Activated CD8-positive, alpha-beta memory T cell treated with anti-CD3 and anti-CD28 coated beads, Interleukin-2, amount 50 U/mL, for 24 hours (primary cell): ENCODE data around the gene FOXE3.

Experiments
- DNase-seq: peaks from one replicate; pipeline ENCODE4 v3.0.0-alpha.2; 2020; ENCODE audit errors: extremely low read depth

FOXE3 gene

DNA sequence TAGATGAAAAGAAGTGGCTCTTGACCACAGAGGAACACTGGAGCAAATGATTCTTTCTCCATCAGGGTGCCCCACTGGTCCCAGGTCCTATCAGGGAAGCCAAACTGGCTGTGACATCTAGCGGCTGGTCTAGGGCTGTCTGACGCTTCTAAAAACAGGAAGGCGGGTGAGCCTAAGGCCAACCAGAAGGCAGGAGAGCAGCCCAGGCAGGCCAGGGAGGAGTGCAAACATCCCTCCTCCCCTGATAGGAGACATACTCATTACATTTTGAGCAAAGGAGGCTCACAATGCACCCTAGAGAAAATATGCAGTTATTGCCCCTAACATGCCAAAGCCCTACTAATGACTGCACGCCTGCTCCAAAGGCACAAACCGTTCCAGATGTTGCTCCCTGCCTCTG is 10.4 kb upstream of the FOXE3 start:
- DNase-seq: no peak

DNA sequence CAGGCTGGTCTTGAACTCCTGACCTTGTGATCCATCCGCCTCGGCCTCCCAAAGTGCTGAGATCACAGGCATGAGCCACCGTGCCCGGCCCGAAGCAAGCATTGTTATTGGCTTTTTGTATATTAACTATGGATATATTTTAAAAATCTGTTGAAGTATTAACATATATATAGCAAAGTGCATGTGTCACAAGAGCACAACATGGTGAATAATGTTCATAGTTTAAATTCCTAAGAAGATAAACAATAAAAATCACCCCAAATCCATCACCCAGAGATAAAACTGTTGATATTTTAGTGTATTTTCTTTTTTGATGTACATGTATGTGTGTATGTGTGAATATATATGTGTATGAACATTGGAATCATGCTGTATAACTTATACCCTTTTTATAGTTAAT is 9.1 kb upstream of the FOXE3 start:
- DNase-seq: no peak

DNA sequence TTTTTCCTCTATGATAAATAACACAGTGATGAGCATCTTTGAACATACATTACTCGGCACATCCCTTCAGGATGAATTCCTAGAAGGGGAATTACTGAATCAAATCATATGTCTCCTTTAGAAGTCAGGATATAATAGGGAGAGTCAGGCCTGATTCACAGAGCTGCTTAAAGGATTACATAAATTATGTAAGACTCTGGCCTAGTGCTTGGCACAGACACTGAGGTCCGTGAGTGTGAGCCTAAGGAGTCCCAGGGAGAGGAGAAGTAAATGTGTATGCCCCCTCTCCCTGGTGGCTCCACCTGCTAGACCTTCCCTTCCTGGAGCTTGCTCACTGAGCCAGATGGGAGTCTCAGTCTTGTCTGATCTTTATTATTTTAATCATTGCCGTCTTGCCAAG is 8.6 kb upstream of the FOXE3 start:
- no peak for DNase-seq

DNA sequence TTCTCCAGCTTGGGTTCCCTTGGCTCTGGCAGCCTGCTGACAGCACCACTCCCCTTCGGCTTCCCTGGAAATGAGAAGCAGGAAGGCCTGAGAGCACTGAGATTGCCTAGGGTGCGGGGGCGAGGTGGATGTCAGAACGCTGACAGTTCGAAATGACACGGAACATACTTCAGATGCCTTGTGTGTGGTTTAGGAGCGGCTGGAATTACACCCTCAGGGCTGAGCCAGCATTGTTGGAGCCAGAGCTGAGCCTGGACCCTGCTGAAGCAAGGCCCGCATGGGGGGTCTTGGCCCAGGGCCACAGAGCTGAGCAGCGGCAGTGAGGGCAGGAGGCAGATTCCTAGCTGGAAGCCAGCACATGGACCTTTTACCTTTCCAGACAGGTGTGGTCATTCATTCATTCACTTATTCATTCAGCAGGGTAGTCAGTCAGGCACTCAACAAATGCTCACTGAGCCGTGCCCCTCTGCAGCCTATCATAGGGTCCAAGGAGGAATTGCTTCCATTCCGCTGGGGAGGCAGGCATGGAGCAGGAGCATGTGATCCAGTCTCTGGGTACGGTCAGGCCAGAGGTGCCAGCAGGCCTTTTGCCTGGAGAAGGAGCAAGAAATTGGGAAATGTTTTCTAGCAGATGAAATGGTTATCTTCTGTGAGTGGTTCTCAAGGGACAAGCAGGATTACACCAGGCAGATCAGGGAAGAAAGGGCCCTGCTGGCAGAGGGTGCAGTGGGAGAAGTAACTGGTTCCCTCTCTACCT is 6.6 kb upstream of the FOXE3 start:
- DNase-seq: no peak

DNA sequence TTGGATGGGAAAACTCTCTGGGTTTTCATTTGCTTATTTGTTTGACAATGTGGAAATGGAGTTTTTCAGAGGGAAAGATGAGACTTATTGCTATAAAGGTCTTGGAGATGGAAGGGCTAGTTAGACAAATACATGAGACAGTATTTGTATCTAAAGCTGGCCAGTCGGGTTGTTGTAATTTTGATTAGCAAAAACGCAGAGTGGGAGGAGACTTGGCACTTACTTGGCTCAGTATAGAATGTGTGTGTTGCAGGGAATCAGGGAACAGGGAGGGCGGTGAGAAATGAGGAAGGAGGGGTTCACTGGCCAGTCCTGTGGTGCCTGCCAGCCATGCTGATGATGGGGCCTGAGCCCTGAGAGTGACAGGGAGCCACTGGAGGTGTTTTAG is 6.0 kb upstream of the FOXE3 start:
- DNase-seq: no peak

DNA sequence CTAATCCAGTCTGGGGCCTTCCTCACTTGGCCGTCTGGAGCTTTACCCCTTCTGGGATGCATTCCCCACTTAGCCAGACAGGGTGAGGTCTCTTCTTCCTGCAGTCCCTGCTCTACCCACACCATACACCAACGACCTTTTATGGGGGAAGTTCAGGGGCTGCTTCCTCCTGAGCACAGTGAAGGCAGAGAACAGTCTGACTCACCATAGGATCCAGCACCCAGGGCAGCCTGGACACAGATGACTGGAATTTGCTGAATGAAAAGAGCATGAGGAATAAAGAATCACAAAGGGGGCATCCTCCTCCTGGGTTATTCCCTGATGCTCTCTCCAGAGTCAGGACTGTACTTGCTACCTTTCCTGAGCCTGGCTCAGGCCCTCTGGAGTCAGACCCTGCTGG is 4.6 kb upstream of the FOXE3 start:
- no peak for DNase-seq

DNA sequence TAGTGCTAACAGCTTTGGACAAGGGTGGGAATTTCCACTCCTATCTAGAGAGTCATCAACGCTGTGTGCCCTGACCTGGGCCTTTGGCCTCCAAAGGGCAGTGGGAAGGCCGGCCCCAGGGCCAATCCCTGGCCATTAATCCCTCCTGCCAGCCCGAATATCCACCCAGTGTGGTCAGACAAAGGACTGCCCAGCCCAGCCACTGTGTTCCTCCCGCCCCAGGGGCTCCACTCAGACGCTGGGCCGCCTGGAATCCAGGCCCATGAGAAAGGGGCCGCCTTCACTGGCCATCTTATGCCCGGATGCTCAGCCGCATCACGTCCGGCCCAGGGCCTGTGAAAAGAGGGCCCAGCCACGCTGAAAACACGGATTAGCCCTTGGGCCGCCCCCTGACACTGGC is 3.6 kb upstream of the FOXE3 start:
- DNase-seq: no peak

DNA sequence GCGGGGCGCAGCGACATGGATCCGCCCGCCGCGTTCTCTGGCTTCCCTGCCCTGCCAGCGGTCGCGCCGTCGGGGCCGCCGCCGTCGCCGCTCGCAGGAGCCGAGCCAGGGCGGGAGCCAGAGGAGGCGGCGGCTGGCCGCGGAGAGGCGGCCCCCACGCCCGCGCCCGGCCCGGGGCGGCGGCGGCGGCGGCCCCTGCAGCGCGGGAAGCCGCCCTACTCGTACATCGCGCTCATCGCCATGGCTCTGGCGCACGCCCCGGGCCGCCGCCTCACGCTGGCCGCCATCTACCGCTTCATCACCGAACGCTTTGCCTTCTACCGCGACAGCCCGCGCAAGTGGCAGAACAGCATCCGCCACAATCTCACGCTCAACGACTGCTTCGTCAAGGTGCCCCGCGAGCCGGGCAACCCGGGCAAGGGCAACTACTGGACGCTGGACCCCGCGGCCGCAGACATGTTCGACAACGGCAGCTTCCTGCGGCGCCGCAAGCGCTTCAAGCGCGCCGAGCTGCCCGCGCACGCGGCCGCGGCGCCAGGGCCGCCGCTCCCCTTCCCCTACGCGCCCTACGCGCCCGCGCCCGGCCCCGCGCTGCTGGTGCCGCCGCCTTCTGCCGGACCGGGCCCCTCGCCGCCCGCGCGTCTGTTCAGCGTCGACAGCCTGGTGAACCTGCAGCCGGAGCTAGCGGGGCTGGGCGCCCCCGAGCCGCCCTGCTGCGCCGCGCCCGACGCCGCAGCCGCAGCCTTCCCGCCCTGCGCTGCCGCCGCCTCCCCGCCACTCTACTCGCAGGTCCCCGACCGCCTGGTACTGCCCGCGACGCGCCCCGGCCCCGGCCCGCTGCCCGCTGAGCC is 459 bp downstream of the FOXE3 start:
- DNase-seq: no peak

DNA sequence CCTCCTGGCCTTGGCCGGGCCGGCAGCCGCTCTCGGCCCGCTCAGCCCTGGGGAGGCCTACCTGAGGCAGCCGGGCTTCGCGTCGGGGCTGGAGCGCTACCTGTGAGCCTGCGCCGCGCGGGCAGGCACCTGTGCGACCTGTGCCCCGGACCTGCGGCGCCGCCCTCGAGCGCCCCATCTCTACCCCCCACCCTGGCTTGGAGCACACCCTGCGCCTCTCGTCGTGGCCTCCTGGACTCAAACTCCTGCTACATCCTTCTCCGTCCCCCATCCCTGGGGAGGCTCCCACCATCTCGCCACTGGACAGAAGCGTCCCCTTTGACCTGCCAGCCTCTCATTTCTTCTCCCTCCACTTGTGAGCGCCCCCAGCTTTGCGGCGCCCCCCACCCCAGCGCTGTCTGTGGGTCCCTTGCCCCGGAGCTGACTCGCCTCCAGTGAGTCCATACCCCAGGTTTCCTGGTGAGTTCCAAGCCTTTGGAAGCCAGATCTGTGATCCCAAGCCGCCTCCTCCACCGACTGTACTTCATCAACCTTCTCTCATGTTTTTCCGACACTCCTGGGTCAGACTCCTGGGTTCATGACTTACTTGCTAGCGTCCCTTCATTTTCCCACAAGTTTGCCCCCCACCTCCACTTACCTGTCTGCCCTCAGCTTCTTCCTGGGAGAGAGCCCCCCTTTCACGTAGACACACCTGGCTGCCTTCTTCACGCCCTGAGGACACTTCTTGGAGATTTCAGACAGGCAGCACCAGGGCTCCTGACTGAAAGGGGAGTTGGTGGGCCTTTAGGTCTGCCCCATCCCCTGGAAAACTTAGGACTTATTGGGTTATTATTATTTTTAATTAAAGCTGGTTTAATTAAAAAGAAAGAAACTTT is 1.3 kb downstream of the FOXE3 start:
- DNase-seq: no peak

DNA sequence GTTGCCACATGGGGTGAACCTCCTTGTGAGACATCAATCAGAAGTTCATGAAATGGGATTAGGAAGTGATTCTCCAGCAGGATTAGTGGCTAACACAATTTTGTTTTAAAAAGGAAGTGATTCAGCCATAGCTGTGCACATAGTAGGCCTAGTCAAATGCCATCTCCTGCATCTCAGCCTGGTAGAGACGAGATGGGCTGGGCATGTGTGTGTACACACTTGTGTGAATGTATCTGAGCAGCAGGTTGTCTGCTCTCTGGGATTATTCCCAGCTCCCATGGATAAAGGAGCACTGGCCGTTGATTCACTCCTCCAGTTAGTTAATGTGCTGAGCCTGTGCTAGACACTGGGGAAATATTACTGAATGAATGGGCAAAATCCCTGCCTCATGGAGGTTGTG is 2.0 kb downstream of the FOXE3 start:
- DNase-seq: no peak

DNA sequence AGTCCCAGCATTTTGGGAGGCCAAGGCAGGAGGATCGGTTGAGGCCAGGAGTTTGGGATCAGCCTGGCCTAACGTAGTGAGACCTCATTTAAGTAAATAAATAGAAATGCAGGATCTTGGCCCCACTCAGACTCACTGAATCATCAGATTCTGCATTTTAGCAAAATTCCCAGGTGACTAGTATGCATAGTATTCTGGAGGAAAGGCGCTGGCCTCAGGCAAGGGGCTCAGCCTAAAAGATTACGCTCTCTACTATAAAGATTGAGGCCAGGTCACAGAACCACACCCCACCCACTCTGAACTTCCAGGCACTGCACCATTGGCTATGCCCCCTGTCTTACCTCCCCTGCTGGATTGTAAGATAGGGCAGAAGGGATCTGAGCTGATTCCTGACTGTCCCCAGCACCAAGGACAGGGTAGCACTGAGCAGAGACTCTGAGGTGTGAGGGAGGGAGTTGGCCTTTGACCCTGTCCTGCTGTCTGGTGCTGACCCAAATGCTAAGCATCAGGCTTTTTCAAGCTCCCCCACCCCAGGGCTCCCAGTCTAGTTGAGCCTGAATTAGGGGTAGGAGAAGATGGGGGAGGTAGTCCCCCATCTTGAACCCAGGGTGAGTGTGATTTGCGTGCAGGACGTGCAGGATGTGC is 2.7 kb downstream of the FOXE3 start:
- DNase-seq: no peak

DNA sequence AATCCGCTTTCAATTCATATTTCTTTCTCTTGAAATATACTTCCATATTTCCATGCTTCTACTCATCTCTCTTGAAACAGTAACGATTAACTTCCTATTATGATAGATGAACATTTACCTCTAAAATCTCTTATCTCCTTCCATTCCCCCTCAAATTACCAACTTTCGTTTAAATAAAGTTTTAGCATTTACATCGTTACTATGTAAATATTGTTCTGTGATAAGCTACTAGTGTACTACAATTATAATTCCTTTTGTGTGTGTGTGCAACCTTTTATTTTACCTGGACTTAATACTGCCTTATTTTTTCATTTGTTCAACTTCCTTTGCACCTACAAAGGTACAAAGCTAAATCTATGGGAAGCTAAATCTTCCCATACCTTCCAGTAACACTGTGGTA is 4.5 kb downstream of the FOXE3 start:
- no peak for DNase-seq

DNA sequence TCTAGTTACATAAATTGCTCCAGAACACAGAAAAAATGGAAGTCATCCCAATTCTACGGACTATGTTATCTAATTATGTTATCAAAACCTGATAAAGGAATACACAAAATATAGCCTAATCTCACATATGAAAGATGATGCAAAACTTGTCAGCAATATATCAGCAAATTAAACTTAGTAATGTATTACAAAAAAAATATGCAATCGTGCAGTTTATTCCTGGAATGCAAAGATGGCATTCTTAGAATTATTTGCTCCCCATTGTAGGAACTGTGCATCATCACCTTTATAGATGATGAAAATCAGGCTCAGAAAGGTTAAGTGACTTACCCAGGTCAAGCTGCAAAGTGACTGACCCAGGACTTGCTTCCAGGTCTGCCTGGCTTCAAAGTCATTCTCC is 7.8 kb downstream of the FOXE3 start:
- no peak for DNase-seq

DNA sequence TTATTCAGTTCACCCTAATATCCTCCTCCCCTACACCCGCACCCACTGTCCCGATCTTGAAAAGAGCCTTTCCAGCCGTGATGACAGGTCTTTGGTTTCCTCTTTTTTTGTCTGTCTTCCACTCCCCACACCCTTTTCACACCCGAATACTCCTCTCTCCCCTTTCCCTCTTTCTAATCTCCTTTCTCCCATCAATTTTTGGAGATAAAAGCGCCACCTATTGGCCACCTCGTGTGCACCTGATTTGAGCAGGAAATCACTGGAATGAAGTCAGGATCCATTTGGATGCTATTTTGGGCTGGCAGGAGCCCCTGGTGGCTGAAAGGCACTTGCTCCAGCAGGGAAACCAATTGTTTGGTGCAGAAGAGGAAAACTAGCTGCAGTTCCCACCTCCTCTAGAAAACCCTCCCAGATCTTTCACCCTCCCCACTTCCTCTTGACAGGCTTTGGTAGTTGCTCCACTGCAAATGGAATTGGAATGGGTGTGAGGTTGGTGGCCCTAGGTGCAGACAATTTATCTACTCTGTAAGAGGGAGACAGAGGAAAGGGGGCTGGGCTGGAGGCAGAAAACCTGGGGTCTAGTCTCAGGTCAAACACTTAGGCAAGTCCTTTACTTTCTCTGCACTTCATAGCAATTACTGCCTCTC is 8.4 kb downstream of the FOXE3 start:
- no peak for DNase-seq

DNA sequence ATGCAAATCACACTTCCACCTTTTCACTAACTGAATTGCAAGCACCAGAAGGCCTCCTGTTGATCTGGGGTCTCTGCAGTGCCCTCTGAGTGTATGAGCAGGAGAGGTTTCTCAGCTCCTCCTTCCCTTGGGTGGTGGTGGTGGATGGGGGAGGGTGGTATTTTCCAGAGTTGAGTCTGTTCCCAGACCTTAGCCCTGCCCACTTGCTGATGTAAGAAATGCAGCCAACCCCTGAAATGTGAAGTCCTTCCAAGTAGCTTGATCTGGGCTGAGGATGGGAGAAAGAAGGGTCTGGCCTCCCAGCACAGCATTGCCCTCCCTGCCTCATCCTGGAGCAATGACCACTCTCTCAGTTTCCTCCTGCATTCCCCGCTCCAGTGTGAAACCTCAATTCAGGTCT is 15.4 kb downstream of the FOXE3 start:
- DNase-seq: no peak

DNA sequence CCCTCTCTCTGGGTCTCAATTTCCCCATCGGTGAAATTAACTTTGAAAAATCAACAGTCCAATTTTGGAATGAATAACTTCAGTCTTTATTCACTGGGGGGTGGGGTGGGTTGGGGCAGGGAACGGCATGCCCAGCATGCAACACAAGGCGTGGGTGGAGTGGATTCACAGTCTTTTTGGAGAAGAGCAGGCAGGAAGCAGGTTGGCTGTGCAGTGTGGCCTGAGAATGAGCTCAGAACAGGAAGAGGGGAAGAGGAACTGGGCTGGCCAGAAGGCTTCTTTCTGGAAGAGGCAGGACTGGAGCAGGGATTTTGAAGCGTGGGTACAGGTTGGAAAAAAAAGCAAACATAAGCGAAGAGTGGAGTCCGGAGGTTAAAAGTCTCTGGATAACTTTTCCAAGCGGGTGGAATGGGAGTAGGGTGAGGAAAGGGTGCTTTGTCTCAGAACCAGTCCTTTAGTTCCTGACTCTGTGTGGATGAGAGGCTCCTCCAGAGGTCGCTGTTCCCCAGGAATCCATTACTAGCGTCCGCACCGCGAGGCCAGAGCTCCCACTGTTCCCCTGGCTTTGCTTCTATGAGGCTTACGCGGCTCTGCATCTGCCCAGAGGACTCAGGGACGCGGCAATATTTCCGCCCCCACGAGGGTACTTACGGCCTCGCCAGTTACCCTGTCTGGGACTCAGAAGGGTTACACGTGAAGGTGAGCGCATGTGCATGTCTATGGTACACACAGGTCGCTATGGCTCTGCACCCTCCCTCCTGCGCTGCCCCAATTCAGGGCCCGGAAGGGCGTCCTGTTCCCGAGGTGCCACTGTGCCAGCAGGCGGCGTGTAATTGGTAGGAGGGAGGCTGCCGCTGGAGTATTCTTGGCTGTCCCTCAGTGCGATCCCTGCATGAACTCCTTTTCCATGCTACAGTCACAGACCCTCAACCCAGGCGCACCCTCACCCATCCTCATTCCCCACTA is 16.3 kb downstream of the FOXE3 start:
- peak; percentile 28 for DNase-seq

DNA sequence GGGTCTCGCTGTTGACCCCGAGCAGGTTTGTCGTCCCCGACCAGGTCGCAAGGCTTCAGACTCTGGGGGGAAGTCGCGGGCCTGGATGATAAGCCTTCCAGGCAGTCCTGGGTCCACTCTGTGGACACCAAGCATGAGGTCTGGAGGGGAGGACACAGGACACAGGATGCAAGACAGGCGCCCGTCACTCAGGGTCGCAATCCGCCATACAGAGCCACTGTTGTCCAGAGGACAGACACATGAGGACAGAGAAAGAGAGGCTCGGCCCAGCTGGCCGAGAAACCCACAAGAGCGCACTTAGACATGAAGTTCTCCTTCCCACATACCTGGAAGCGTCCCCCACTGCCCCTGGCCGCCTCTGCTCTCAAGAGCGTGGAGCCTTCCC is 16.9 kb downstream of the FOXE3 start:
- DNase-seq: no peak

DNA sequence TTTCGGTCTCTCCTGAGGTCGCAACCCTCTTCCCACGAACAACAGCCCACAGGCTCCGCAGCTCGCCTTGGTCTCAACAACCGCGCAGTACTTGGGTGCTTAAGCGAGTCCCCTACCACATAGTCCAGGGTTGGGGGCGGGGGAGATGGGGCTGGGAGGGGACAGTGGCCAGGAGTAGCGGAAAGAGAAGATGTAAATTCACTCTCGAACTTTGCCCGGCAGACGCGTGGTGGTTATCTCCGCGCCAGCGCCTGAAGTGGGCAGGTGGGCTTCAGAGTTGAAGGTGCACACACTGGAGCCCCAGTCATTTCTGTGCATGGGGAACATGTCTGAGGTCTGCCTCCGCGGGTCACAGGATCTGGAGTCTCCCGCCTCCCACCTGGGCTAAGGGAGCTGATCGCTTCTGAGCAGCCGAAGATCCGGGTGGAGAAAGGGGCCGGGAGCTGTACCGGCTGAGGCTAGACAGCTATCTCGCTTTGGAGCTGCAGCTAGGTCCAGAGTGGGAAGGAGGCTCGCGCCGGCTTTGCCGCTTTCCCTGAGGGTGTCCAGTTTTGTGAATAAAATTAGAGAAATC is 17.5 kb downstream of the FOXE3 start:
- no peak for DNase-seq

DNA sequence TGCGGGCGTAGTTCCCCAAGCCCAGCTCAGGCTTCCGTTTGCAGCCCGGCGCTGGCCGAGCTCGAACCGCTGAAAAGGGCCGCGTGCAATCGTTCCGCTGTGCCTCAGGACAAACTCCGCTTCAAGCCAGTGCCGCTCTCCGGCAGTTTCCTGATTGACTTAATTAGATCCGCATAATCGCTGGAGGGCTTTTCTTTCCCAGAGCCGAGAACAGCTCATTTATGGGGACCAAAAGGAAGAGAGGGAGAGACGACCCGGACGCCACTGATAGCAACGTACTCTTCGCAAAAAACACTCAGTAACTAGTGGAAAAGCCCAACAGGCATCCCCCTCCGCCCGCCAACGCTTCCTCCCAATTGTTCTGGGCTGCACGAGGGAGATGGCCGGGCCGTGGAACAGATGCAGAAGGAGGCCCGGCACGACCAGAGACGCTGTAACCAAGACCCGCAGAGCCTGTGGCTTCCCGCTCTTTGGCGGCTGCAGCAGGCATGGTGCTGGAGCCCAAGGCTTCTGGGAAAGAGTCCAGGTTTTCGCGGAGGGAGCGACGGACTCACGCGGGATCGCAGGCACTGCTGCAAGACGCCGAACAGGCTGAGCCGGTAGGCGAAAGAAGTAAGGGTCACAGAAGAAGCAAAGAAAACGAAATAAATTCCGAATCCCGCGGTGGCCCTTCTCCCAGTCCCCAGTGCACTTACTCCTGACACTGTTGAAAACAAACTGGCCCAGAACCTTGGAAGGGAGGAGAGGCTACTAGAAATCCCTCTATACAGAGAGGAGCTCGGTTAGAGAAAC is 18.2 kb downstream of the FOXE3 start:
- DNase-seq: no peak
